ENCODE measurements around the gene BICD2. TPM values are rescaled to one million over a fixed set of nuclear protein-coding genes. Genes with fewer than 3 reads are reported as not detected.

Gene BICD2
- total and polyA plus RNA-seq, 8 donors: 23.7 to 34.5 (median 28.4) TPM

DNA sequence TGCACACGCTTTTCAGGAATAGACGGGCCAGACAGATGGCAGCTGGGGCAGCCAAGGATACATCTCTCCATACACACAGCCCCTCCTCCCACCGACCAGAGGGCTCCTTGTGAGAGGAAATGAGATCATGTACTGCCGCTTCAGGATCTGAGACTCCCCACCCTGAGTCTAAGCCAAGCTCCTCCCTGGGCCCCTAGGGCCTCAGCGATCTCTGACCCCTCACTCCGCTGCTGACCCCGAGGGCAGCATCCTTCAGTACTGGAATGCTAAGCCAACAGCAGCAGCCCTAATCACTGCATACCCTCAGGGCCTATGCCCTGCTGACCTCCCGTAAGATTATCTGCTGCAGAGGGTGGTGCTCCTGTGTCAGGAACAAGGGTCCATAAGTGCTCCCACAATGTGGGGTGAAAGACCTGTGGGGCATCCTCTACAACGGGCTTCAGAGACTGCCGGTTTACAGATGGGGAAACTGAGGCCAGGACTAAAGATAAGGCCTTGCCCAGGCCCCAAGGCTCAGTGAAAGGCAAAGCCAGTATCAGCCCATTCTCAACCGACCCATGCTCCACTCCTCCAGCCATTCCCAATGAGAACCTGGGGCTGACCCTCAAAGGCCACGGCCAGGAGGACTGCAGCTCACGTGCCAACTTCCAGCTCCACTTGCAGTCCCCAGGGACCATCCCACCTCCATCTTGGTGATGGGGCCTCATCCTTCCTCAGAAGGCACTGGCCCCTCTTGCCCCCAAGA lies 37.5 kb downstream of the BICD2 start:
- DNase-seq (no peak), ATAC-seq (no peak)
- intact Hi-C loops (cut with DNase I): no loop called here
- peaks cover 0 to 39% of the 10 kb centered on the region in 2 donors for H3K36me3 ChIP-seq
- H3K4me1 ChIP-seq: peaks cover 0 to 27% of the 10 kb centered on the region in 2 donors
- H3K27me3 ChIP-seq: no peaks in the 10 kb centered on the region
- H3K4me3 ChIP-seq: no peak overlapping the region
- H3K9me3 ChIP-seq: no peaks in the 10 kb centered on the region
- H3K27ac ChIP-seq: peak overlapping the region in 1 of 2 donors; percentile 37
- TF ChIP-seq CTCF (IDR thresholded peaks at IDR 0.05): no peak

DNA sequence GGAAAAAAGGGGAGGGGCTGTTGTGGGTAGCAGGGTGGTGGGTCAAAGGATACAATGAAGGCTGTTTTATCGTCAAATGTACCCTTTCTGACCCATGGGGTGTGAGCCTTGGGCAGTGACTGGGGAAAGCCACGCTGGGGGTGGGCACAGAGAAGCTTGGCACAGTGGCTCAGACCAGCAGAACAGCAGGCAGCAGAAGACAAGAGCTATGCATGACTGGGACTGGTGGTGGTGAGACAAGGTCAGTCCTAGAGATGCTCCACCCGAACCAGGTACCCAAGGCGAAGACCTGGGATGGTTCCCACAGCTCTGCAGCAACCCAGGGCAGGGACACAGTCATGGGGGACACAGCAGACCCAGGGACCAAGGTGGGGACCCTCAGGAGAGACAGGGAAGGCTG lies 38.3 kb downstream of the BICD2 start:
- no peak for TF ChIP-seq CTCF (IDR thresholded peaks at IDR 0.05)
- peaks cover 0 to 47% of the 10 kb centered on the region in 2 donors for H3K36me3 ChIP-seq
- peaks cover 0 to 35% of the 10 kb centered on the region in 2 donors for H3K4me1 ChIP-seq
- DNase-seq (no peak), ATAC-seq (no peak)
- H3K27me3 ChIP-seq: no peaks in the 10 kb centered on the region
- intact Hi-C loops (cut with DNase I): no loop called here
- H3K9me3 ChIP-seq: no peaks in the 10 kb centered on the region
- no peak overlapping the region for H3K4me3 ChIP-seq
- H3K27ac ChIP-seq: peak overlapping the region in 1 of 2 donors; percentile 23

GRCh38 chr9:92725766-92726165 lies 38.9 kb downstream of the BICD2 start:
- H3K4me3 ChIP-seq: no peak overlapping the region
- TF ChIP-seq CTCF (IDR thresholded peaks at IDR 0.05): no peak
- intact Hi-C loops (cut with DNase I): no loop called here
- no peak overlapping the region for H3K27ac ChIP-seq
- H3K36me3 ChIP-seq: peaks cover 0 to 52% of the 10 kb centered on the region in 2 donors
- DNase-seq: no peak
- ATAC-seq: no peak
- H3K27me3 ChIP-seq: no peaks in the 10 kb centered on the region
- no peaks in the 10 kb centered on the region for H3K9me3 ChIP-seq
- H3K4me1 ChIP-seq: peaks cover 0 to 36% of the 10 kb centered on the region in 2 donors

GRCh38 chr9:92725266-92725545 lies 39.4 kb downstream of the BICD2 start:
- intact Hi-C loops (cut with DNase I): no loop called here
- H3K4me3 ChIP-seq: no peak overlapping the region
- no peak for ATAC-seq
- H3K27me3 ChIP-seq: no peaks in the 10 kb centered on the region
- H3K27ac ChIP-seq: no peak overlapping the region
- H3K4me1 ChIP-seq: peaks cover 0 to 36% of the 10 kb centered on the region in 2 donors
- DNase-seq: no peak
- no peaks in the 10 kb centered on the region for H3K9me3 ChIP-seq
- no peak for TF ChIP-seq CTCF (IDR thresholded peaks at IDR 0.05)
- peaks cover 0 to 58% of the 10 kb centered on the region in 2 donors for H3K36me3 ChIP-seq

DNA sequence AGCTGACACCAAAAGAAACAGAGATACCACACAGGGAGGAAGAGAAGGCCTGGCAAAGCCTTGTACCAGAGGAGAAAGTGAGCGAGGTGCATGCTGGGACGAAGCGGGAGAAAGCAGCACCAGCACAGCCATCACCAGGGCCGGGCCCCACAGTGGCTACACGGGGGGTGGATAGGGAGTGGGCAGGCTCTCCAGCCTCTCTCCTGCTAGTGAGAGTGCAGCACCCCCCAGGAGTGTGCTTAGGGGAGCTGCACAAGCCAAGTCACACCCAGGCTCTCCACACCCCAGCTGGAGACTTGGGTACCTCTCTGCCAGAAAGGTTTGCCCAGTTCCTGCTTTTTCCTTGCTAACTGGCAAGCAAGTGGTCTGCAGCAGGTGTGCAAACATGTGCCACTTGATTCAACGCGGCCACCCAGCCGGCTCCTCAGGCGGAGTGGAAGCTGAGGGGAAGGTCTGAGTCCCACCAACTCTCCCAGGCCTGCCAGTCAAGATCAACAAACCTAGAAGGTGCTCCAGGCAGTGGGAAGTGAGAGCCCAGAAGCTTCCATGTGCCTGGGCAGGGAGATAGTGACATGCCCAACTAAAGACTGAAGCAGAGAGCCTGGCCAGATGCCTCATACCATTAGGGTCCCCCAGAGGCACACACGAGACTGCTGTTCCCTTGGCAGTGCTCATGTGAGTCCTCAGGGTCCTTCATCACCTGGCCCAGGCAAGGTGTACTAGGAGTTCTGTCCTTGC lies 39.9 kb downstream of the BICD2 start:
- no peaks in the 10 kb centered on the region for H3K27me3 ChIP-seq
- H3K9me3 ChIP-seq: no peaks in the 10 kb centered on the region
- H3K36me3 ChIP-seq: peaks cover 0 to 63% of the 10 kb centered on the region in 2 donors
- H3K27ac ChIP-seq: no peak overlapping the region
- intact Hi-C loops (cut with DNase I): no loop called here
- no peak overlapping the region for H3K4me3 ChIP-seq
- TF ChIP-seq CTCF (IDR thresholded peaks at IDR 0.05): no peak
- ATAC-seq (peak; percentile 58), DNase-seq (no peak)
- peaks cover 0 to 36% of the 10 kb centered on the region in 2 donors for H3K4me1 ChIP-seq

All from left lung (tissue), 10 donors.